ENCODE results near the gene TAS2R3. TPM values are rescaled to one million over a fixed set of nuclear protein-coding genes. Genes with fewer than 3 reads are reported as not detected.
"Not testable (repeated sequence)": the region's sequence is repeated elsewhere in the genome, so short reads cannot be mapped to it uniquely, and the experiment has no call there.

Gene TAS2R3
- total RNA-seq, 1 donor from 2014 or later: 1.5 TPM

DNA sequence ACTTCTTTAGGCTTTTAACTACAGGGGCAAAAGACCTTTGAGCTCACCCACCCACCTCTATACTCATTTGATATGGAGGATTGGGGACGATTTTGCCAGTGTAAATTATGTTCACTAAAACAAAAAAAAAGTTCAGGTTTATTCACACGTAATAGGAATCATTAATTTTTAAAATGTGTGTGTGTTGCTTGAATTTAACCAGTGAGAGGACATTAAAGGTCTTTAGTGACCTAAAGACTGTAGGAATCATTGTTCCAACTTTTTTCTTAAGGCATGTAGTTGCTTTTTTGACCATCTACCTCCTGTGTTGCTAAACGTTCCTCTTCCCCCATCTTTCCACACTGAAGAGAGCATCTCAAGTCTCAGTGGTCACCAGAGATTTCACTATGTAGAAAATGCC is 24.6 kb upstream of the TAS2R3 start:
- H3K9me3 Mint-ChIP-seq: no peaks in the 10 kb centered on the region
- peak overlapping the region; percentile 94 for H3K4me3 Mint-ChIP-seq (ENCODE audit: low read depth)
- peaks cover 55% of the 10 kb centered on the region for H3K36me3 Mint-ChIP-seq (ENCODE audit: low read depth)
- H3K27me3 Mint-ChIP-seq (ENCODE audit: low read depth): no peaks in the 10 kb centered on the region
- no peak for DNase-seq (ENCODE audit: low spot score)
- H3K4me1 Mint-ChIP-seq (ENCODE audit: low read depth): peaks cover 23% of the 10 kb centered on the region
- intact Hi-C loops (cut with micrococcal nuclease): loop anchor here (5.0 kb wide), 1 partner anchor 1068 kb away; no protein-coding TSS in a partner anchor
- H3K27ac Mint-ChIP-seq: peak overlapping the region; percentile 66

DNA sequence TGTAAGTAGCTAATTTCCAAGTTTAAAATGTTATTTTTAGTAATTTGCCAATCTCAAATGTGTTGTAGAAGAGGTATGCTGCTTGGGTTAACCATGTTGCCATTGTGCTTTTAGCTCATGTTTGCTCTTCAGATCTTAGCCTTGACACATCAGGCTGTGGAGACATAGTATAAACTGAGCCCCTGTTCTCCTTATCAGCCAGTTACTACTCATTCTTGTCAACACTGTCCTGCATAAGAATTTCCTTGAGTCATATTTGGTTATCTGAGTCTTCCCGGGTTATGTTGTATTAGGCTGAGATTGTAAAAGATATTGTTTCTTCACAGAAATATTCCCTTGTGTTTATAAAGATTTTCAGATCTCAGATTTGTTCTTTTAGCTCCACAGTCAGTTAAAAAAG is 21.7 kb upstream of the TAS2R3 start:
- H3K4me3 Mint-ChIP-seq (ENCODE audit: low read depth): no peak overlapping the region
- no peaks in the 10 kb centered on the region for H3K9me3 Mint-ChIP-seq
- intact Hi-C loops (cut with micrococcal nuclease): no loop called here
- peaks cover 75% of the 10 kb centered on the region for H3K36me3 Mint-ChIP-seq (ENCODE audit: low read depth)
- no peaks in the 10 kb centered on the region for H3K27me3 Mint-ChIP-seq (ENCODE audit: low read depth)
- no peak for DNase-seq (ENCODE audit: low spot score)
- H3K4me1 Mint-ChIP-seq (ENCODE audit: low read depth): peaks cover 24% of the 10 kb centered on the region
- no peak overlapping the region for H3K27ac Mint-ChIP-seq

DNA sequence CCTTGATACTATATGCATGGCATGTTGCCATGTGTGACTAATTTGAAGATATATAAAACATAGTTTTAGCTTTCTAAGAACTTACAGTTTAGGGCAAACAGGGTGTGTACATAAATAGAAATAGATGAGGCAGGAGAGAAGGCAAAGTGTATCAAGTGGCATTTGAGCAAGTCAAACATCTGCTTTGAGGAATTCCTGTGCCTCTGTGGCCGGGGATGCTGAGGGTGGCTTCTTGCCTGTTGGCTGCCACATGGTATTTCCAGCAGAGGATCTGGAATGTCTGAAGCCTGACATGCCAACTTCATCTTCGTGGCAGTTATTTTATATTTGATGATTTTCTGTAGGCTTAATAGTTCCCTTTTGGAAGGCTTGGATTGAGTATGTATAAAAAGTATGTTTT is 19.8 kb upstream of the TAS2R3 start:
- H3K4me3 Mint-ChIP-seq (ENCODE audit: low read depth): no peak overlapping the region
- H3K36me3 Mint-ChIP-seq (ENCODE audit: low read depth): peaks cover 80% of the 10 kb centered on the region
- no peak for DNase-seq (ENCODE audit: low spot score)
- intact Hi-C loops (cut with micrococcal nuclease): no loop called here
- H3K4me1 Mint-ChIP-seq (ENCODE audit: low read depth): peaks cover 18% of the 10 kb centered on the region
- H3K27me3 Mint-ChIP-seq (ENCODE audit: low read depth): no peaks in the 10 kb centered on the region
- H3K27ac Mint-ChIP-seq: no peak overlapping the region
- H3K9me3 Mint-ChIP-seq: no peaks in the 10 kb centered on the region

DNA sequence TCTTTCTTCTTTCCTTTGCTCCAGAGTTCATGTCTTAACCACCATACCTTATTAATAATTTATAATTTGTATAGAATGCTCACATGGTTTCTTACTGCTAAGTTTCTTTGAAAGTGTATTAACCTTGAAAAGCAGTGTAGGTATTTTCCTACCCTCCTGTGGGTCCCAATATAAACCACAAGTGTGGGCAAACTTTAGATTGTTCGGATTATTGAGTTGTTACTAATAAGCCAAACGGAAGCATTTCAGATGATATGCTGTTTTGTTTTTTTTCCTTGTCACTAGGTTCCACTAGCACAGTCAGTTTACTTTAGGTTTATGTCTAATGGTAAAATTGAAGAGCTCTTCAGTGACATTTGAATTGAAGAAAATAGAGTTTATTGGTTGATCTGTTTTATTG is 15.5 kb upstream of the TAS2R3 start:
- intact Hi-C loops (cut with micrococcal nuclease): no loop called here
- no peak for DNase-seq (ENCODE audit: low spot score)
- H3K4me1 Mint-ChIP-seq (ENCODE audit: low read depth): peaks cover 2% of the 10 kb centered on the region
- H3K9me3 Mint-ChIP-seq: peaks cover 33% of the 10 kb centered on the region
- peaks cover 83% of the 10 kb centered on the region for H3K36me3 Mint-ChIP-seq (ENCODE audit: low read depth)
- no peak overlapping the region for H3K27ac Mint-ChIP-seq
- no peak overlapping the region for H3K4me3 Mint-ChIP-seq (ENCODE audit: low read depth)
- H3K27me3 Mint-ChIP-seq (ENCODE audit: low read depth): no peaks in the 10 kb centered on the region

DNA sequence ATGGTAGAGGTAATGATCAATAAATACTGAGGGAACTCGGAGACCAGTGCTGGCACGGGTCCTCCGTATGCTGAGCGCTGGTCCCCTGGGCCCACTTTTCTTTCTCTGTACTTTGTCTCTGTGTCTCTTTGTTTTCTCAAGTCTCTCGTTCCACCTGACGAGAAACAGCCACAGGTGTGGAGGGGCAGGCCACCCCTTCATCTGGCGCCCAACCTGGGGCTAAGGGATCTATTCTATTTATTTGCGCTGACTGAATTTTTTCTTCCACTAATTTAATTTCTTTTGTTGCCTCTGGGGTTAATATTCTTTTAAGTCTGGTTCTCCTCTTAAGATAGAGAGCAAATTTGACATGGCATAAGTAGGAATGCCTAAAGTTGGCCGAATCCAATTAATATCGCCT is 12.0 kb upstream of the TAS2R3 start:
- DNase-seq (ENCODE audit: low spot score); intact Hi-C loops (cut with micrococcal nuclease): not testable (repeated sequence)

DNA sequence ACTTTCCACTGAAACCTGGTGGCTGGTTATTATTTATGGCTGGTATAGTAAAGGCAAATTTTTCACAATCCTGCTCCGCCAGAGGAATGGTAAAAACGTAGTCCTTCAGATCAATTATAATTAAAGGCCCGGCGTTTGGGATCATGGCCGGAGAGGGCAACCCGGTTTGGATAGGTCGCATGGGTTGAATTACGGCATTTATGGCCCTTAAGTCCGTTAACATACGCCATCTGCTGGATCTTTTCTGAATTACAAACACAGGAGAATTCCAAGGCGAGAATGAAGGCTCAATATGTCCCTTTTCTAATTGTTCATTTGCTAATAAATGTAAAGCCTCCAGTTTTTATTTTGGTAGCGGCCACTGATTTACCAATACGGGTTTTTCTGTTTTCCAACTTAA is 11.3 kb upstream of the TAS2R3 start:
- peaks cover 86% of the 10 kb centered on the region for H3K36me3 Mint-ChIP-seq (ENCODE audit: low read depth)
- no peaks in the 10 kb centered on the region for H3K4me1 Mint-ChIP-seq (ENCODE audit: low read depth)
- peaks cover 33% of the 10 kb centered on the region for H3K9me3 Mint-ChIP-seq
- H3K27ac Mint-ChIP-seq: no peak overlapping the region
- no peak overlapping the region for H3K4me3 Mint-ChIP-seq (ENCODE audit: low read depth)
- H3K27me3 Mint-ChIP-seq (ENCODE audit: low read depth): no peaks in the 10 kb centered on the region
- DNase-seq (ENCODE audit: low spot score): no peak
- intact Hi-C loops (cut with micrococcal nuclease): no loop called here

More for the DNA sequence above, 12.0 kb upstream of the TAS2R3 start:
- H3K4me3 Mint-ChIP-seq (ENCODE audit: low read depth); H3K27me3 Mint-ChIP-seq (ENCODE audit: low read depth); H3K4me1 Mint-ChIP-seq (ENCODE audit: low read depth); H3K27ac Mint-ChIP-seq: not testable (repeated sequence)
- Mint-ChIP-seq H3K36me3 (ENCODE audit: low read depth) (peaks cover 80% of the 10 kb centered on the region), H3K9me3 (peaks cover 33% of the 10 kb centered on the region)

DNA sequence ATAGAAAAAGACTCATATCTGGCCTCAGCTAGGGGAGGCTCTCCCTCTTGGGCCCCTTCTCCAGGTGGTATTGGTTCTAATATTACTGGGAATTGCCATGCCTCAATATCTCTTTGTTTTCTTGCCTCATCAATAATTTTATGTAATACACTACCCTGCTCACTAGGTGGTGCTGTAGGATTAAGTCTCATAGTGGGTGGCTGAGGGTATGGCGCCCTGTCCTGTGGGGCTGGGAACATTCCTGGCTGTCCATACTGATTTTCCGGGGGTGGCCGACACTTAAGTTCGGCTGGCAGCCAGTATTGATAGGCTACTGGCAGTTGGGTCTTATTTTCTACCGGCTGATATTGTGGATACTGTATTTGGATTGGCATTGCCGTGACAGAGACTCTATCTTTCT is 9.0 kb upstream of the TAS2R3 start:
- Mint-ChIP-seq H3K9me3 (peaks cover 31% of the 10 kb centered on the region), H3K27ac (no peak overlapping the region), H3K36me3 (ENCODE audit: low read depth) (peaks cover 82% of the 10 kb centered on the region), H3K27me3 (ENCODE audit: low read depth) (no peaks in the 10 kb centered on the region), H3K4me1 (ENCODE audit: low read depth) (no peaks in the 10 kb centered on the region), H3K4me3 (ENCODE audit: low read depth) (no peak overlapping the region)
- no peak for DNase-seq (ENCODE audit: low spot score)
- intact Hi-C loops (cut with micrococcal nuclease): no loop called here

DNA sequence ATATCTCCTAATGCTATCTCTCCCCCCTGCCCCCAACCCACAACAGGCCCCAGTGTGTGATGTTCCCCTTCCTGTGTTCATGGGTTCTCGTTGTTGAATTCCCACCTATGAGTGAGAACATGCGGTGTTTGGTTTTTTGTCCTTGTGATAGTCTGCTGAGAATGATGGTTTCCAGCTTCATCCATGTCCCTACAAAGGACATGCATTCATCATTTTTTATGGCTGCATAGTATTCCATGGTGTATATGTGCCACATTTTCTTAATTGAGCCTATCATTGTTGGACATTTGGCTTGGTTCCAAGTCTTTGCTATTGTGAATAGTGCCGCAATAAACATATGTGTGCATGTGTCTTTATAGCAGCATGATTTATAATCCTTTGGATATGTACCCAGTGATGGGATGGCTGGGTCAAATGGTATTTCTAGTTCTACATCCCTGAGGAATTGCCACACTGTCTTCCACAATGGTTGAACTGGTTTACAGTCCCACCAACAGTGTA is 6.2 kb downstream of the TAS2R3 start:
- H3K4me1 Mint-ChIP-seq (ENCODE audit: low read depth); H3K9me3 Mint-ChIP-seq; intact Hi-C loops (cut with micrococcal nuclease); DNase-seq (ENCODE audit: low spot score); H3K27me3 Mint-ChIP-seq (ENCODE audit: low read depth); H3K27ac Mint-ChIP-seq; H3K4me3 Mint-ChIP-seq (ENCODE audit: low read depth): not testable (repeated sequence)
- peaks cover 12% of the 10 kb centered on the region for H3K36me3 Mint-ChIP-seq (ENCODE audit: low read depth)

DNA sequence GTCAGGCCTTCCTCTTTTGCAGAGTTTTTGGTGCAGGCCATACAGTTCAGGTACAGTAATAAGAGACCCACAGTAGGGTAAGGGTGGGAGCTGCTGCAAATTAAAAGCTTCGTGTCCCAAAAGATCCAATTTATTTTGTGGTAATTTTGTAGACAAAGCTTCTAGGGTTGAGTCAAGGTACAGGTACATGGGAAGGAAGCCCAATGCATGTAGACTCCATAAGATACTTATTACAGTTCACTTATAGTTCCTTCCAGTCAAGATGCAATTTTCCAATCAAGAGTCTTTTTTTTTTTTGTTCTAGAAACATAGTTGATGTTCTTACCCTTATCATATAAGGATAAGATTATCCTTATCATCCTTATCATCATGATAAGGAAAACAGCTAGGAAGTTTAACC is 12.5 kb downstream of the TAS2R3 start, which contains the start of gene TAS2R4:
TSS of gene TAS2R4 (plus strand) at position 301 of the 400 bp plus-strand sequence. CDS start 1,815 bp downstream, outside the sequence.
- peaks cover 31% of the 10 kb centered on the region for H3K36me3 Mint-ChIP-seq (ENCODE audit: low read depth)

DNA sequence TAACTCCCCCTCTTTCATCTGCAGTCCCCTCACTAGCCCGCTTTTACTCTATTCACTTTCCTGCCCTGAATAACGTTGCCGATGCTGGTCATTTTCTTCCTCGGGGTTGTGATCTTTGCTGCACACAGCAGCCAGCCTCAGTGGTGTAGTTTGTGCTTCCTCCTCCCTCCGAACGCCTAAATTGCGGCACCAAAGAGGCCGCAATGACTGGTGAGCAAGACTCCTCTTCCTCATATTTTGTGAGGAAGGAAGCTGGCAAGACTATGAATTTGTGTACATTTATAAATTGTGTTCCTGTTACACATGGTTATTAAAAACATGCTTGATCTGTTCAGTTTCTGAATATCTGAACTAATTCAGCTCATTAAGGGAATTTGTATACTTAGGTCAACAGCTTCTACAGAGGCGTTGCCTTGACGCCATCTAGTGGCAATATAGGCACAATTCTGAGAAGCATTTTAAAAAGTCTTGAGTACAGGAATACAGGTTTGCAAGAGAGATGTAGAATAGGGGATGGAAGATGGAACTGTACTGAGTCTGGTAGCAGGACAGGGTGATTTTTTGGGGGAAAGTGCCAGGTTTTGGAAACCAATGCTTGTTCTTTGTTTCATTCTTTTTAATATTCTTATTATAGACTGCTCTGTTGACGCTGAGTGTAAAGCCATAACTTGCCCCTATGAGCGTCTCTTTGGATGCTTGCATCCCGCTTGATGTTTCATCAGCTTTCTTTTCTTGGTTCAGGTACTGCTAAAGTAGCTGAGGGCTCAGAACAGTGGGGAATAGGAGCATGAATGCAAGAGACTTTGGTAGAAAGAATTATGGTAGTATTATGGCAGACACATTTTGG is 22.0 kb downstream of the TAS2R3 start:
- H3K27ac Mint-ChIP-seq: no peak overlapping the region
- intact Hi-C loops (cut with micrococcal nuclease): loop anchor here (5.0 kb wide), 1 partner anchor 134 kb away; no protein-coding TSS in a partner anchor
- H3K27me3 Mint-ChIP-seq (ENCODE audit: low read depth): no peaks in the 10 kb centered on the region
- H3K36me3 Mint-ChIP-seq (ENCODE audit: low read depth): no peaks in the 10 kb centered on the region
- no peaks in the 10 kb centered on the region for H3K4me1 Mint-ChIP-seq (ENCODE audit: low read depth)
- DNase-seq (ENCODE audit: low spot score): no peak
- no peak overlapping the region for H3K4me3 Mint-ChIP-seq (ENCODE audit: low read depth)
- H3K9me3 Mint-ChIP-seq: no peaks in the 10 kb centered on the region

More for the DNA sequence above, 12.5 kb downstream of the TAS2R3 start, which contains the start of gene TAS2R4:
- Mint-ChIP-seq H3K9me3 (no peaks in the 10 kb centered on the region), H3K27me3 (ENCODE audit: low read depth) (no peaks in the 10 kb centered on the region), H3K27ac (no peak within 1 kb of the TSS), H3K4me1 (ENCODE audit: low read depth) (no peaks in the 10 kb centered on the region), H3K4me3 (ENCODE audit: low read depth) (no peak within 1 kb of the TSS)
- DNase-seq (ENCODE audit: low spot score): no peak
- intact Hi-C loops (cut with micrococcal nuclease): no loop called here

DNA sequence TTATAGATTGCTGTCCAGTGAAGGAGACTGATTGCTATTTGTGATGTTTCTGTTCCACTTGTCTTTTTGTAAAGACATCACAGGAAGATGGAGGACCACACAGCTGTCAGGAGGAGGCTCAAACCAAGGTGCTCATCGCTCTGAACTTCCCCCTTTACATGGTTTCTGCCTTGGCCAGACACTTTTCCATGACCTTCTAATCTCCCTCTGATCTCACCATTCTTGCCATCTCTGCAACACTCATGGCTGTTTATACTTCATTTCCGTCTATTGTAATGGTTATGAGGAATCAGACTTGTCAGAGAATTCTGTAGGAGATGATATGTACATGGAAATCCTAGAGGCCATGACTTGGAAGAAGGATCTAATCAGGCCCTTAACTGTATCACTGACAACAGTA is 24.4 kb downstream of the TAS2R3 start:
- no peaks in the 10 kb centered on the region for H3K36me3 Mint-ChIP-seq (ENCODE audit: low read depth)
- no peak overlapping the region for H3K4me3 Mint-ChIP-seq (ENCODE audit: low read depth)
- H3K27me3 Mint-ChIP-seq (ENCODE audit: low read depth): no peaks in the 10 kb centered on the region

DNA sequence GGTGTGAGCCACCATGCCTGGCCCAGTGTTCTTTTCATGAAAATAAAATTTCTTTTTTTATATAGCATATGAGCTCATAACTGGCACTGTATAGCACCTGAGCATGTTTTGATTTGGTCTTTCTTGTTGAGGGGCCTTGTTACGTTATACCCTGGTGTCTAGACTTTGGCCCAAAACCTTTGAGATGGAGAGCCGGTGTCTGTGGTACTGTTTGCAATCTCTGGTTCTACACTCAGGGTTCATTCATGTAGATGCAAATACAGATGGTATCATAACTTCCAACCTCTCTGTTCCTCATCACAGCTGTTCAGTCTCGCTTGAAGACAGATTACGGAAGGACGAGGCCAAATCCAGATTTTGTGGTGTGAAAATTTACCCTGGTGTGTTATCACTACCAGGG is 26.0 kb downstream of the TAS2R3 start, which contains the start of gene TAS2R5:
TSS of gene TAS2R5 (plus strand) at position 301 of the 400 bp plus-strand sequence. CDS start 145 bp downstream, outside the sequence.
- Mint-ChIP-seq H3K27me3 (ENCODE audit: low read depth) (no peaks in the 10 kb centered on the region), H3K27ac (no peak within 1 kb of the TSS), H3K36me3 (ENCODE audit: low read depth) (no peaks in the 10 kb centered on the region), H3K9me3 (no peaks in the 10 kb centered on the region), H3K4me1 (ENCODE audit: low read depth) (no peaks in the 10 kb centered on the region), H3K4me3 (ENCODE audit: low read depth) (no peak within 1 kb of the TSS)
- intact Hi-C loops (cut with micrococcal nuclease): loop anchor here (5.0 kb wide), 1 partner anchor 138 kb away; no protein-coding TSS in a partner anchor
- no peak for DNase-seq (ENCODE audit: low spot score)

More for the DNA sequence above, 24.4 kb downstream of the TAS2R3 start:
- DNase-seq (ENCODE audit: low spot score): no peak
- Mint-ChIP-seq H3K9me3 (no peaks in the 10 kb centered on the region), H3K4me1 (ENCODE audit: low read depth) (no peaks in the 10 kb centered on the region), H3K27ac (no peak overlapping the region)
- intact Hi-C loops (cut with micrococcal nuclease): loop anchor here (5.0 kb wide), 1 partner anchor 136 kb away; no protein-coding TSS in a partner anchor

DNA sequence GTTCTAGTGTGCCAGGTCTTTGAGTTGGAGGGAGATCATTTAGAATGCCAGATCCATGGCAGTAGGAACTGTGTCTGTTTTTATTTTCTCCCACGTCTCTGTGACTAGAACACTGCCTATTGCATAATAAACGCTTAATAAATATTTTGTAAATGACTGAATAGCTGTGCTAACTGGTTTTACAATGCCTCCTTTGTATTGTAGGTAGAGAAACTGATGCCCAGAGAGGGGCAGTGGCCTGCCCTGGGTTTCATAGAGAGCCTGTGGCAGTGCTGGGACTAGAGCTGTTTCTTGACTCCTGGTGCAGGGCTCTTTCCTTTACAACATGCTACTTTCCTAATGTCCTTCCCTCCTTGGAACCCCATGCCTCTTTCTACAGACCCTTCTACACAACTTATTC is 28.6 kb downstream of the TAS2R3 start:
- no peak for DNase-seq (ENCODE audit: low spot score)
- Mint-ChIP-seq H3K4me3 (ENCODE audit: low read depth) (no peak overlapping the region), H3K27me3 (ENCODE audit: low read depth) (no peaks in the 10 kb centered on the region), H3K36me3 (ENCODE audit: low read depth) (no peaks in the 10 kb centered on the region), H3K4me1 (ENCODE audit: low read depth) (no peaks in the 10 kb centered on the region), H3K27ac (no peak overlapping the region), H3K9me3 (no peaks in the 10 kb centered on the region)
- intact Hi-C loops (cut with micrococcal nuclease): no loop called here

Data from activated T-helper 2 cell treated with anti-CD3 and anti-CD28 coated beads, Interferon-gamma antibody, Interleukin-2, Interleukin-4, amounts not matched to agents 10 μg/mL and 5 μg/mL and 100 μg/mL, durations not matched to agents 14 hours and 24 hours and 36 hours (primary cell).